ENCODE measurements around the gene UGT1A5.
"Not testable (repeated sequence)": the region's sequence is repeated elsewhere in the genome, so short reads cannot be mapped to it uniquely, and the experiment has no call there.

UGT1A5 gene

DNA sequence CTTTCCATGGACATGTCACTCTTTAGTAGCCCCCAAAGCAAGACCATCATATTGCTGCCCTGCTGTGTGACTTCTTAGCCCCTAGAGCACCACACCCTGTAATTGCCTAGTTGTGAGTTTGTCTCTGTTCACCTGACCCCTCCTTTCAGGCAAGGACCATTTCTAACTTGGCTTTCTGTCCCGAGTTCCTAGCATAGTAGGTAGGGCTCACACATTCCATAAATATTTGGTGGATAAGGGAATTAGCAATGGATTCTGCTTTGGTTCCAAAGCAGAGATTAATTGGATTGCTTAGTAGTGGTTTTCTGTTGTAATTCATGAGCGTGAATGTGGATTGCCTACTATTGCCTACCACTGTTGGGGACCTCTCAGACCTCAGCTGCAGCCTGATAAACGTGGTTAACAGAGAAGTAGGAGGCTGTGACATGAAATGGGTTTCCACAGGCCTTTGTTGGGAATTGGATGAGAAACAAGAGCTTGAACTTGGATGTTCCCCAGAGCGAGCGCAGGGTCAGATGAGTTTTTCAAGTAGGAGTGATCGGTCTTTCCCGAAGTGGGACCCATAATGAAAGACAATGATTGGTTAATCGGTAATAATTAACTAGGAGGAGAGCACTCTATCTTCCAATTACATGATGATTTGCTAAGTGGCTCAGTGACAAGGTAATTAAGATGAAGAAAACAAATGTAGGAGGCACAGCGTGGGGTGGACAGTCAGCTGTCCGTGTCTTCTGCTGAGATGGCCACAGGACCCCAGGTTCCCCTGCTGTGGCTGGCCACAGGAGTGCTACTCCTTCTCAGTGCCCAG, 34.0 kb downstream of the UGT1A5 start:
- DNase-seq = no peak

DNA sequence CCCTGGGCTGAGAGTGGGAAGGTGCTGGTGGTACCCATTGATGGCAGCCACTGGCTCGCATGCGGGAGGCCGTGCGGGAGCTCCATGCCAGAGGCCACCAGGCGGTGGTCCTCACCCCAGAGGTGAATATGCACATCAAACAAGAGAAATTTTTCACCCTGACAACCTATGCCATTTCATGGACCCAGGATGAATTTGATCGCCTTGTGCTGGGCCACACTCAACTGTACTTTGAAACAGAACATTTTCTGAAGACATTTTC, 34.5 kb downstream of the UGT1A5 start:
- DNase-seq = no peak

DNA sequence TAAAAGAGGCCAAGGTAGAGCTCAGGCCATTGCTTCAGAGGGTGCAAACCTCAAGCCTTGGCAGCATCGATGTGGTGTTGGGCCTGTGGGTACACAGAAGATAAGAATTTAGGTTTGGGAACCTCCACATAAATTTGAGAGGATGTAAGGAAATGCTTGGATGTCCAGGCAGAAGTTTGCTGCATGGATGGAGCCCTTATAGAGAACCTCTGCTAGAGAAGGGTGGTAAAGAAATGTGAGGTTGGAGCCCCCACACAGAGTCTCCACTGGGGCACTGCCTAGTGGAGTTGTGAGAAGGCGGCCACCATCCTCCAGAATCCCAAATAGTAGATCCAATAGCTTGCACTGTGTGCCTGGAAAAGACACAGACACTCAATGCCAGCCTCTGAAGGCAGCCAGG, 38.0 kb downstream of the UGT1A5 start:
- not testable (repeated sequence) for DNase-seq

DNA sequence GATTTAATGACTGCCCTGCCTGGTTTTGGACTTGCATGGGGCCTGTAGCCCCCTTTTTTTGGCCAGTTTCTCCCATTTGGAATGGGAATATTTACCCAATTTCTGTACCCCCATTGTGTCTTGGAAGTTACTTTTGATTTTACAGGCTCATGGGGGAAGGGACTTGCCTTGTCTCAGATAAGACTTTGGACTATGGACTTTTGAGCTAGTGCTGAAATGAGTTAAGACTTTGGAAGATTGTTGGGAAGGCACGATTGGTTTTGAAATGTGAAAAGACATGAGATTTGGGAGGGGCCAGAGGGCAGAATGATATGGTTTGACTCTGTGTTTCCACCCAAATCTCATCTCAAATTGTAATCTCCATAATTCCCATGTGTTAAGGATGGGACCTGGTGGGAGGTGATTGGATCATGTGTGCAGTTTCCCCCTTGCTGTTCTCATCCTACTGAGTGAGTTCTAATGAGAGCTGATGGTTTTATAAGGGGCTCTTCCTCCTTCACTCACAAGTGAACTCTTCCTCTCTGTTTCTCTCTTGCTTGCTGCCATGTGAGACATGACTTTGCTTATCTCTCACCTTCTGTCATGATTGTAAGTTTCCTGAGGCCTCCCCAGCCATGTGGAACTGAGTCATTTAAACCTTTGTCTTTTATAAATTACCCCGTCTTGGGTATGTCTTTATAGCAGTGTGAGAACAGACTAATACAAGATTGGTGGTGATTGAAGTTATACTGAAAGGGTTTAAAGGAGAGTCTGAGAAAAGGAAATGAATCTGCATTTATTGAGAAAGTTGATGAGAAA, 38.7 kb downstream of the UGT1A5 start:
- DNase-seq = not testable (repeated sequence)

DNA sequence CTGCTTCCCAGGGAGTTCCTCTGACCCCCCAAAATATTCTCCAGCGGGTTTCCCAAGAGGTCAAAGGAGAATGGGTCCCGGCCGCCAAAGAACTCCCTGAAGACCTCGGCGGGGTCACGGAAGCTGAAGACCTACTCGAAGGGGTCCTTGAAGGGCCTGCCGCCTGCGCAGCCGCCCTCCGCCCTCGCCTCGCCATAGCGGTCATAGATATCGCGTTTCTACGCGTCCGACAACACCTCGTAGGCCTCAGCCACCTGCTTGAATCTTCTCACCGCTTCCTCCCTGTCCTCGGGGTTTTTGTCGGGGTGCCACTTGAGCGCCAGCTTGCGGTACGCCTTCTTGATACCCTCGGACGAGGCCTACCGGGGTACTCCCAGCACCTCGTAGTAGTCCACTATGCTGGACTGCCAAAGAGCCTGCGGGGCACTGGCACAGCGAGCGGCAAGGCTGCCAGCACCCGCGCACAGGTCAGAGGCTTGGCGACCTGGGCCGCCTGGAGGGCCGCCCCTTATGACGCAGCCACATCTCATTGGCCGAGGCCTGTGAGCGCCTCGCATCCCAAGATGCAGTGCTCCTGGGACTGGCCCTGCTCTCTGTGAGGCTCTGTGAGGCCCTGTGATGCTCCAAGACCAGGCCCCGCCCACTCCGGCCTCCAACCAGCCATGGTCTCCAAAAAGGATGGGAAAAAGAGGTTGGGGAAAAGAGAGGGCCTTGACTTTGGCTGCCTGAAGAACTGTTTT, 42.3 kb downstream of the UGT1A5 start:
- DNase-seq = no peak

DNA sequence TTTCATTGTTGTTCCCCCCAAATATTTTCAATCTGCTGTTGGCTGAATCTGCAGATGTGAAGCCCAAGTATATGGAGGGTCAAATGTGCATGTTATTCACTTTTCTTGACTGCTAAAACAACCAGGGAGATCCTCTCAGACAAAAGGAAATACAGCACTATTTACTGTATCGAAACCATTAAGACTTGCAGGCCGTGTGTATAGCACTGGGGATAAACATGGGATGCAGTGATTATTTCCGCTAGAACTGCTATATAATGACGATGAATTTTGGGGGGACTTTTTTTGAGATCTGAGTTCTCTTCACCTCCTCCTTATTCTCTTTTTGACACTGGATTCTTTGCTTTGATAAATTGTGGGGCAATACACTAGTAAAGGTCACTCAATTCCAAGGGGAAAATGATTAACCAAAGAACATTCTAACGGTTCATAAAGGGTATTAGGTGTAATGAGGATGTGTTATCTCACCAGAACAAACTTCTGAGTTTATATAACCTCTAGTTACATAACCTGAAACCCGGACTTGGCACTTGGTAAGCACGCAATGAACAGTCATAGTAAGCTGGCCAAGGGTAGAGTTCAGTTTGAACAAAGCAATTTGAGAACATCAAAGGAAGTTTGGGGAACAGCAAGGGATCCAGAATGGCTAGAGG, 43.8 kb downstream of the UGT1A5 start:
- DNase-seq = no peak

DNA sequence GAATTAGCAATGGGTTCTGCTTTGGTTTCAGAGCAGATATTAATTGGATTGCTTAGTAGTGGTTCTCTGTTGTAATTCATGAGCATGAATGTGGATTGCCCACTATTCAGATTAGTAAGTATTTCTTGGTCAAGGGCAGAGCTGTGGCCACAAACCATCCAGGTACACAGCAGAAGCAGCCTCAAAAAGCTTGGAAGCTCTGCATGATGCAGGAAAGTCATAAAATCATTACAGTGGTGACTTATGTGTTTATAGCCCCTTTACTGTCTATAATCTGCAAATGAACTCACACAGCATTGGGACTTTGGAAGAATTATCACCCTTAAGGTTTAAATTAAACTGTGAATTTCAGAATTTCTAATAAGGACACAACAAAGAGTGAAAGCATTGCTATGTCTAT, 45.4 kb downstream of the UGT1A5 start:
- no peak for DNase-seq

DNA sequence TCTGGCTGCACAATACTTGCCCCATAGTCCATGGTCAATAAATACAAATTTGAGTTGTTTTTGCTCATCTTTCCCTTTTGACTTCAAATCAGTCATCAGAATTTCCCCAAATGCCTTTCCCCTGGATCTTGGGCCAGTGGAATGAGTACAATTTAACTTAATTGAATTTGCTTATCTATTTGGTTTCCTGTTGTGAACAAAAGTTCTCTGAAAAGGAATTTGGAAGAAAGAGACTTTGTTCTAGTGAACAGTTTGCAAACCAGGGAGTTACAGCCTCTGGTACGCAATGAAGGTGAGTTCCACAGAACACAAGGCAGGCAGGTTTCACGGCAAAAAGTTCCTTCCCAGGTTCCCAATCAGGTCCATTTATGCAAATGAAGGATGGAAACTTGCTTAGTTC, 46.1 kb downstream of the UGT1A5 start:
- DNase-seq = no peak

DNA sequence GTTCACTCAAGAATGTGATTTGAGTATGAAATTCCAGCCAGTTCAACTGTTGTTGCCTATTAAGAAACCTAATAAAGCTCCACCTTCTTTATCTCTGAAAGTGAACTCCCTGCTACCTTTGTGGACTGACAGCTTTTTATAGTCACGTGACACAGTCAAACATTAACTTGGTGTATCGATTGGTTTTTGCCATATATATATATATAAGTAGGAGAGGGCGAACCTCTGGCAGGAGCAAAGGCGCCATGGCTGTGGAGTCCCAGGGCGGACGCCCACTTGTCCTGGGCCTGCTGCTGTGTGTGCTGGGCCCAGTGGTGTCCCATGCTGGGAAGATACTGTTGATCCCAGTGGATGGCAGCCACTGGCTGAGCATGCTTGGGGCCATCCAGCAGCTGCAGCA, 47.3 kb downstream of the UGT1A5 start, which contains the start of gene UGT1A1:
Gene UGT1A1 (plus strand): TSS at position 228 of the 400 bp plus-strand sequence. CDS start 18 bp downstream, at position 246.
- no peak for DNase-seq

DNA sequence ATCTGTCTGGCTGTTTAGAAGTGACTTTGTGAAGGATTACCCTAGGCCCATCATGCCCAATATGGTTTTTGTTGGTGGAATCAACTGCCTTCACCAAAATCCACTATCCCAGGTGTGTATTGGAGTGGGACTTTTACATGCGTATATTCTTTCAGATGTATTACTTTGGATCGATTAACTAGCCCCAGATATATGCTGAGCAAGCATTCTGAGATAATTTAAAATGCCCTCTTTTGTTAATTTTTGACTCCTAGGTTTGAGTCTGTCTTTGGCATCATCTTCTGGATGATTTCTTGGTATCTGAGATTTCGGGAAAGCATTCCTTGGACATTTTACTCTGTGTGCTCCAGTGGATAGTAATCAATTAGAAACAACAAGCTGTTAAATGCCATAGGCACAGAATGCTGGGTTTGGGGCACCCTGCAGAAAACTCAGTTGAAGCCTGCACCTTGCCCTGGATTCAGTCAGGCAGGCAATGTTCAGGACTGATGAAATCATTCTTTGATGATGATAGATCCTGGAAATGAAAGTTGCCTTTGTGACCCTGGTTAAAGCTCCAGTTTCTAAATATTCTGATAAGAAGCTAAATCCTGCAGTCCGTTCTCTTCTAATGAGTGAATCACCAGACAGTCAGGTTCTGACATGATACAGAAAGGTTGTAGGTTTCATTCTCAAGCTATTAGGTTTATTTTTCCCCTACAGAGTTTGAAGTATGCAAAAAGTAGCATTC, 48.5 kb downstream of the UGT1A5 start:
- DNase-seq = no peak

DNA sequence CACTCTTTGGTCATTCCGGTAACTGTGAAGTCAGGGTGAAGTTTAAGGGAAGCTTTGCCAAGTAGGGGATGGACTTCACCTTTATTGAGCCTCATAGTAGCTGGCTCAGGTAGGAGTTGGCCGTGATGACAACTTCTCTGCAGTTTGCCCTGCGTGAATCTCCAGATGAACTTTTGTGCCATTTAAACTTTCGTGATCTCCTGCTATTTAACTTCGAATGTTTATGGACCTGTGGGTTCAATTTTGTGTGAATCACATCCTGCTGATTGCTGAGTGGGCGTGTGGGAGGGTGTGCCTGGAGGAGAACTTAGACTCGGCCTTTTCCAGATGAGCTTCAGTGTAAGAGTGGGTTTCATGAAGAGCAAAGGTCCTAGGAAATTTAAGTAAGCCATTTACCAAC, 51.6 kb downstream of the UGT1A5 start:
- DNase-seq = no peak

DNA sequence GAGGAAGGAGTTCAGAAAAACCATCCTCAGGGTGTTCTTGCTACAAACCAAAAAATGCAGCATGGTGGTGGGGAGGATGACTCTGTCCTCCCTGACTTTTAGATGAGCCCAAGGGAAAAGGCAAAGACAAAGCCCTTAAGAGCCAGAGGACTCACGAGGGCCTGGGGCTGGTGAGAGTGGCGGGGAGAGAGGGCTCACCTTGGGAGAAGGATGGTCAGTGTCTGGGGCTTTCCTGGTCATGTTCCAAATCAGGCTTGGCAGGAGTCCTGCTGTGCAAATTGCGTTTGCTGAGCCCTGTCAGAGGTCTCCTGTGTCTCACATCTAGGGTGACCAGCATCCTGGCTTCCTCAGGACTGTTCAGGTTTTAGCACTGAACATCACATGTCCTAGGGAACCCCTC, 52.1 kb downstream of the UGT1A5 start:
- DNase-seq = no peak

DNA sequence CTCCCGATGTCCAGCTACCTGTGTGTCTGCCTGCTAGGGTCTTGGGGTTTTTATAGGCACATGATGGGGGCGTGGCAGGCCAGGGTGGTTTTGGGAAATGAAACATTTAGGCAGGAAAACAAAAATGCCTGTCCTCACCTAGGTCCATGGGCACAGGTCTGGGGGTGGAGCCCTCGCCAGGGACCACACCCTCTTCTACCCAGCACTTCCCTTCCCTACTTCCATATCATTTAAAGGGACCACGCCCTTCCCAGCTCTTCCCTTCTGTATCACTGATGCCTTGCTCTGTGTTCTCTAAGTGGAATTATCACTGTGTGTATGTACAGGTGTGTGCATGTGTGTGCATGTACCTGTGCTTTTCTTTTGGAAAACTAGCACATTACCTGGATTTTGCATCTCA, 53.7 kb downstream of the UGT1A5 start:
- DNase-seq = no peak

DNA sequence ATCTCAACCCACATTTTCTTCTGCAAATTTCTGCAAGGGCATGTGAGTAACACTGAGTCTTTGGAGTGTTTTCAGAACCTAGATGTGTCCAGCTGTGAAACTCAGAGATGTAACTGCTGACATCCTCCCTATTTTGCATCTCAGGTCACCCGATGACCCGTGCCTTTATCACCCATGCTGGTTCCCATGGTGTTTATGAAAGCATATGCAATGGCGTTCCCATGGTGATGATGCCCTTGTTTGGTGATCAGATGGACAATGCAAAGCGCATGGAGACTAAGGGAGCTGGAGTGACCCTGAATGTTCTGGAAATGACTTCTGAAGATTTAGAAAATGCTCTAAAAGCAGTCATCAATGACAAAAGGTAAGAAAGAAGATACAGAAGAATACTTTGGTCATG, 55.4 kb downstream of the UGT1A5 start:
- no peak for DNase-seq

DNA sequence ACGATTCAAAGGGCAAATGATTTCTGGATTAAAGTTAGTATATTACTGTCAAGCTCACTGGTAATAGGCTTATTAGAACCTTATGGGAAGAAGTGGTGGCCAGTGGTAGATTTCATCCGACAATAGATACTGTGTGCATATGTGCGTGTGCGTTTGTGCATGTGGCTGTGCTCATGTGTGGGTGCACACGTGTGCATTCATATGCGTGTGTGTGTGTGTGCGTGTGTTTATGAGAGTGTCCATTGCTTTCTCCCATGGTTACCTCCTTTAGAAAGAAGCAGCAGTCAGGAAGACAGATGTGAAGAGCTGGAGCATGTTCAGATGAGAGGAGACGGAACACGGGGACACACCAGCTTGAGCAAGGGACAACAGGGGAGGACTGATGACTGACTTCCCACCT, 56.6 kb downstream of the UGT1A5 start:
- no peak for DNase-seq

DNA sequence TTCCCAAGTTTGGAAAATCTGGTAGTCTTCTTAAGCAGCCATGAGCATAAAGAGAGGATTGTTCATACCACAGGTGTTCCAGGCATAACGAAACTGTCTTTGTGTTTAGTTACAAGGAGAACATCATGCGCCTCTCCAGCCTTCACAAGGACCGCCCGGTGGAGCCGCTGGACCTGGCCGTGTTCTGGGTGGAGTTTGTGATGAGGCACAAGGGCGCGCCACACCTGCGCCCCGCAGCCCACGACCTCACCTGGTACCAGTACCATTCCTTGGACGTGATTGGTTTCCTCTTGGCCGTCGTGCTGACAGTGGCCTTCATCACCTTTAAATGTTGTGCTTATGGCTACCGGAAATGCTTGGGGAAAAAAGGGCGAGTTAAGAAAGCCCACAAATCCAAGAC, 59.4 kb downstream of the UGT1A5 start:
- DNase-seq = no peak

DNA sequence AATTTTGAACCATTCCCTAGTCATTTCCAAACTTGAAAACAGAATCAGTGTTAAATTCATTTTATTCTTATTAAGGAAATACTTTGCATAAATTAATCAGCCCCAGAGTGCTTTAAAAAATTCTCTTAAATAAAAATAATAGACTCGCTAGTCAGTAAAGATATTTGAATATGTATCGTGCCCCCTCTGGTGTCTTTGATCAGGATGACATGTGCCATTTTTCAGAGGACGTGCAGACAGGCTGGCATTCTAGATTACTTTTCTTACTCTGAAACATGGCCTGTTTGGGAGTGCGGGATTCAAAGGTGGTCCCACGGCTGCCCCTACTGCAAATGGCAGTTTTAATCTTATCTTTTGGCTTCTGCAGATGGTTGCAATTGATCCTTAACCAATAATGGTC, 59.9 kb downstream of the UGT1A5 start:
- no peak for DNase-seq

DNA sequence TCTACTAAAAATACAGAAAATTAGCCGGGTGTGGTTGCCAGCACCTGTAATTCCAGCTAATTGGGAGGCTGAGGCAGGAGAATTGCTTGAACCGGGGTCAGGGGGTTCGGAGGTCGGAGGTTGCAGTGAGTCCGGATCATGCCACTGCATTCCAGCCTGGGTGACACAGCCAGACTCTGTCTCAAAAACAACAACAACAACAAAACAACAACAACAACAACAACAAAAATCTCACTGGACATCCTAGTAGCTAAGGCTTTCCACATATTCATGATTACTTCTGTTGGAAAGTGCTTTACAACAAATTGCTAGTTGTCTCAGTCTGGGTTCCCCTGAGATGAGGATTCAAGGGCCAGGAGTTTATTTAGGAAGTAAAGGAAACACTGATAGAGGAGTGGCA, 61.1 kb downstream of the UGT1A5 start:
- DNase-seq = no peak

DNA sequence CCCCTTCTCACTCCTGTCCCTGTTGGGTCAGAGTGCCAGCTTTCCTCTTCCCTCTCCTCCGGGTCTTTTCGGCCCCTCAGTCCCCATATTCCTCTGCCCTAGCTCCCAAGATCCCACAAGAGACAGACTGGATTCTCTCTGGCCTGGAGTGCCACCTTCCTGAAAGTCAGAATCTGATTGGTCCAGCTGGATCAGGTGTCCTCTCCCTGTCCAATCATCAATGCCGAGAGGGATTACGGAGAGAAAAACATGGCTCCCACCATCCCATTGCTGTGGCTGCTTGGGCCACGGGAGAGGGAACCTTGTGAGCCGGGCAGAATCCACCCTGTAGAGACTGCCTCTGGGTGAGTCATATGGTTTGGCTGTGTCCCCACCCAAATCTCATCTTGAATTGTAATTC, 62.7 kb downstream of the UGT1A5 start:
- DNase-seq = no peak

DNA sequence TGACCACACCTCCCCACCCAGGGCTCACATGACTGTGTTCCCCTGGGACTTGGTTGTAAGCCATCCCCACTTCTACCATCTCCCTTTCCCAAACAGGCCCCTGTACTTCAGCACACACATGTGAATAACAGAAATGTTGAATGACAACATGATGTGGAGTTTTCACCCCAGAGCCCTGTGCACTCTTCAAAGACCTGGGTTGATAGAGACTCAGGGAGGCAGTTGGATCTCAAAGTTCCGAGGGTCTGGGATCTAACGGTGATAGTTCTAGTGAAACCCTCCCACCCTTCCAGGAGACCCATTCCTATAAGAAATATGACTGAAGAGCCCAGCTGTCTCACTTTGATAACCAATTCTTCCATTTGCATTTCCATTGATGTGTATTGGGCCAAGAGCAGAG, 65.3 kb downstream of the UGT1A5 start, which contains the start of gene MROH2A:
Gene MROH2A (plus strand): TSS at position 301 of the 400 bp plus-strand sequence. CDS start 1,029 bp downstream, outside the sequence.
- DNase-seq = no peak

DNA sequence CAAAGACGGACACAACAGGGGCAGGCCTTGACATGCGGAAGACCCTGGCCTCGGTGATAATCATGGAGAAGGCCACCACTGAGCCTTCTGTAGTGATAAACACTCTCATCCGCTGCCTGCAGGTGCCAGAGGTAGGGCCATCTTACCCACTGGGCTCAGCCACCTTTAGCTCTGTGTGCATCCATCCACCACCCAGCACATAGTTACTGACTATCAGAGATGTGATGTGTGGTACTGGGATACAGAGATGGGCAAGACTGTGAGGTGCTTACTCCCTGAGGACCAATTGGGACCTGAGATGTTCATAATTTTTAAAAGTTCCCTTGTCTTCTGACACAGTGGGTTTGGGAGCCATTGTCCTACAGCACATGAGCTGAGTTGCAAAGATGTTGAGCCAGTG, 67.0 kb downstream of the UGT1A5 start:
- no peak for DNase-seq

DNA sequence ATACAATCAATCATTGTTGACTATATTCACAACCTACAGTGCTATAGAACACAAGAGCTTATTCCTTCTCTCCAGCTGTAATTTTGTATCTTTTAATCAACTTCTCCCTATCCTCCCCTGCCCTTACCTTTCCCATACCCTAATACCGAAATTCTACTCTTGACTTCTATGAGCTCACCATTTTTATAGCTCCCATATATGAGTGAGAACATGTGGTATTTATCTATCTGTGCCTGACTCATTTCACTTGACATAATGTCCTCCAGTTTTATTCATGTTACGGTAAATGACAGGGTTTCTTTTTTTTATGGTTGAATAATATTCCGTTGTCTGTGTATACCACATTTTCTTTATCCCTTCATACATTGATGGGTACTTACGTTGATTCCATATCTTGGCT, 68.1 kb downstream of the UGT1A5 start:
- no peak for DNase-seq

DNA sequence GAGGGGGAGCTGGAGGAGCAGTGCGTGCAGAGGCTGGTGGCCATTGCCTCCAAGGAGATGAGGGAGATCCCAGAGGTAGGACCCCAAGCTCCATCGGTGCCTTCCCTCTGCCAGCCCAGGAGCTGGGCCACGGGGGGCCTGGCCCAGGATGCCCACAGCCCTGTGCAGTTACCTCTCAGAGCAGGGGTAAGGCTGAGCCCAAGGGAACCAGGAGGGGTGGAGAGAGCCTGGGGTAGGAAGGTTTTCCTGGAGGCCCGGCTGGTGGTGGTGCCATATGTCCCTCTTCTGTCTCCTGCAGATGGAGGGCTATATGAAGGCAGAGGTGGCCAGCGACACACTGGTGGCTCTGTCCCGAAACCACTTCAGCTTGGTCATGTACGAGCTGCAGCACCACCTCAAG, 76.8 kb downstream of the UGT1A5 start:
- DNase-seq = no peak
